Effector CD8-positive, alpha-beta T cell (primary cell): ENCODE data around the gene MAGEC3.

Experiments used
- DNase-seq: peaks from one replicate; lab custom pipeline; 2025; lab: John Stamatoyannopoulos, UW

MAGEC3 gene

GRCh38 chrX:141947350-141947749, 109.2 kb downstream of the MAGEC3 start:
- no peak for DNase-seq
